Heart left ventricle (tissue), 13 donors: Measurements from ENCODE around the gene TRIM29.

Experiments used
- POLR2A ChIP-seq, 2 donors: fragments of 450-650 bp; IDR thresholded peaks; one replicate each; pipeline ENCODE4 v1.6.1; 2017; ENCODE audit warnings: antibody characterized with exemption in 2 of 2, mild to moderate bottlenecking in 2 of 2, moderate library complexity in 2 of 2
- TF ChIP-seq, protein P1 (sequence below), 12 donors: fragments of 200-600 bp; sonication (generic) in 4 of 12; IDR thresholded peaks; one replicate each; pipeline versions ENCODE4 v1.5.0 to v1.8.0; 2018 to 2022; ENCODE audit warnings: antibody characterized with exemption in 12 of 12, mild to moderate bottlenecking in 5 of 12
- donor health status: ischemic (EF 13 %, LVEDD 7.1; RV severe dilation, severe dysfunction).
- donor health status: DM: no; HTN: yes; CAD: no.
- donor health status: DM: no; HTN: no; CAD: no.
- donor health status: ischemic (EF 25% LVEDD 6.9; RV normal size, moderate dysfunction).
- donor health status: ischemic (EF 25% LVEDD 5.7; RV mildly dilated, moderate dysfunction).
- donor health status: ischemic (EF 35%, LVEDD 5.7; RV mildly dilated, moderate dysfunction).
- donor health status: nonischemic (EF 11% LVEDD 7.7; RV severe dilation, severe dysfunction).
- donor health status: DM: yes; HTN: yes; CAD: no.
- donor health status: PGD.
- donor health status: ischemic (EF 29% LVEDD 5.4; RV normal size, mild dysfunction).
- donor health status: nonischemic (EF 23%, LVEDD 6.1; RV moderate dilation, normal function).

DNA sequence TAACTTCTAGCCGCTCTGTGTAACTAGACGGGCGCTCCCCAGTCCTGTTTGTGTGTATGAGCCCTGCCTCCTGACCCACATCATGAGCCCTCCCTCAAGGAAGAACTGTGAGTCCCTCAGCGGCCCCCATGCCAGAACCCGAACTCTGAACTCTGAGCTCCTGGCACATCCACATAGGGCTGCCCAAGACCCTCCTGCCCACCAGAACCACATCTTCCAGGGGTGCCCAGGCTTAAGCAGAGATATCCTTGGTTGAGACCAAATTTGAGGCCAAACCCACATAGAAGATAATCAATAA is 3.0 kb downstream of the TRIM29 start:
- TF ChIP-seq, protein P1, sequence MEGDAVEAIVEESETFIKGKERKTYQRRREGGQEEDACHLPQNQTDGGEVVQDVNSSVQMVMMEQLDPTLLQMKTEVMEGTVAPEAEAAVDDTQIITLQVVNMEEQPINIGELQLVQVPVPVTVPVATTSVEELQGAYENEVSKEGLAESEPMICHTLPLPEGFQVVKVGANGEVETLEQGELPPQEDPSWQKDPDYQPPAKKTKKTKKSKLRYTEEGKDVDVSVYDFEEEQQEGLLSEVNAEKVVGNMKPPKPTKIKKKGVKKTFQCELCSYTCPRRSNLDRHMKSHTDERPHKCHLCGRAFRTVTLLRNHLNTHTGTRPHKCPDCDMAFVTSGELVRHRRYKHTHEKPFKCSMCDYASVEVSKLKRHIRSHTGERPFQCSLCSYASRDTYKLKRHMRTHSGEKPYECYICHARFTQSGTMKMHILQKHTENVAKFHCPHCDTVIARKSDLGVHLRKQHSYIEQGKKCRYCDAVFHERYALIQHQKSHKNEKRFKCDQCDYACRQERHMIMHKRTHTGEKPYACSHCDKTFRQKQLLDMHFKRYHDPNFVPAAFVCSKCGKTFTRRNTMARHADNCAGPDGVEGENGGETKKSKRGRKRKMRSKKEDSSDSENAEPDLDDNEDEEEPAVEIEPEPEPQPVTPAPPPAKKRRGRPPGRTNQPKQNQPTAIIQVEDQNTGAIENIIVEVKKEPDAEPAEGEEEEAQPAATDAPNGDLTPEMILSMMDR (IDR thresholded peaks at IDR 0.05), result no peak
- TF ChIP-seq POLR2A (IDR thresholded peaks at IDR 0.05), result no peak
